ENCODE data around the gene LRP11. TPM values are rescaled to one million over a fixed set of nuclear protein-coding genes. Genes with fewer than 3 reads are reported as not detected.

LRP11 gene
- total and polyA plus RNA-seq, 9 donors: 16.0 to 29.5 (median 23.1) TPM

DNA sequence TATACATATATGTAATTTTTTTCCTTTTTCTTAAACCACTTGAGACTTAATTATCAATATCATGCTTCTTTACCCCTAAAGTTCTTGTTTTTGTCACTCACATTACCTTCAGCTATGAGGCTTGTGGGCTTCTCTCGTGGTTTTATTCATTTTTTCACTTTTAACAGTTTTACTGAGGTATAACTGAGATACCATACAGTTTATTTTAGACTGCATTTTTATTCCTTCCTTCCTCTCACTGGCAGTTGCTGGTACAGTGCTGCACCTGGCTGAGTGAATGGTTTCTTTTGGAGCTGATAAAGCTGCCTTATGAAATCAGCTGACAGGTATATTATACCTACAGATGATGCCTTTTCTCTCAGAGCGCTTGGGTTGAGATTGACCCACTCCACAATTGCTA lies 54.4 kb downstream of the LRP11 start:
- Histone ChIP-seq H3K36me3 (ENCODE audit: control insufficient read depth, insufficient read depth, low read length) (peaks cover 9% of the 10 kb centered on the region), H3K9me3 (replicated peaks; ENCODE audit: control insufficient read depth, low read depth, low read length) (no peaks in the 10 kb centered on the region), H3K27ac (ENCODE audit: low read length) (no peak overlapping the region), H3K4me3 (ENCODE audit: low read length) (no peak overlapping the region), H3K27me3 (ENCODE audit: control insufficient read depth, insufficient read depth, low read length) (no peaks in the 10 kb centered on the region), H3K4me1 (ENCODE audit: control insufficient read depth, insufficient read depth, low read length) (no peaks in the 10 kb centered on the region)
- no CpG with 5 or more reads among the region's 2 CpGs for whole genome bisulfite sequencing (ENCODE audit: insufficient coverage)
- no peak for DNase-seq

DNA sequence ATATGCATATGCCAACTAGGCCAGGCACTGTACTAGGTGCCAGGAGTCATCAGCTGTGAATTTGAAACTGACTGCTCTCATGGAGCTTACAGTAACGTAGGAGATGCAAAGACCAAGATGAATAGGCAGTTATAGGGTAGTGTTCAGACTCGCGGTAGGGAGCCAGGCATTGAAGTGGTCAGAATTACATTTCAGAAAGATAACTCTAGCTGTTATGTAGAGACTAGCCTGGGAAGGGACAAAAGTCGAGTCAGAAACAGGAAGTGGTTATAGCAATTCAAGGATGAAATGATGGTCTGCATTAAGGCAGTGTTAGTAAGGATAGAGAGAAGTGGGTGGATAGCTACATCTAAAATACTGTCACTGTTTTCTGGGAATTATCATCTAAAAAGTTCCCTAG lies 58.0 kb downstream of the LRP11 start:
- no peaks in the 10 kb centered on the region for H3K4me1 ChIP-seq (ENCODE audit: control insufficient read depth, insufficient read depth, low read length)
- peaks cover 22% of the 10 kb centered on the region for H3K36me3 ChIP-seq (ENCODE audit: control insufficient read depth, insufficient read depth, low read length)
- no peak overlapping the region for H3K27ac ChIP-seq (ENCODE audit: low read length)
- no peak overlapping the region for H3K4me3 ChIP-seq (ENCODE audit: low read length)
- 97% methylated on average over 3 of the region's 4 CpGs for WGBS (ENCODE audit: insufficient coverage)
- no peaks in the 10 kb centered on the region for H3K9me3 ChIP-seq (replicated peaks; ENCODE audit: control insufficient read depth, low read depth, low read length)
- no peak for DNase-seq
- no peaks in the 10 kb centered on the region for H3K27me3 ChIP-seq (ENCODE audit: control insufficient read depth, insufficient read depth, low read length)

DNA sequence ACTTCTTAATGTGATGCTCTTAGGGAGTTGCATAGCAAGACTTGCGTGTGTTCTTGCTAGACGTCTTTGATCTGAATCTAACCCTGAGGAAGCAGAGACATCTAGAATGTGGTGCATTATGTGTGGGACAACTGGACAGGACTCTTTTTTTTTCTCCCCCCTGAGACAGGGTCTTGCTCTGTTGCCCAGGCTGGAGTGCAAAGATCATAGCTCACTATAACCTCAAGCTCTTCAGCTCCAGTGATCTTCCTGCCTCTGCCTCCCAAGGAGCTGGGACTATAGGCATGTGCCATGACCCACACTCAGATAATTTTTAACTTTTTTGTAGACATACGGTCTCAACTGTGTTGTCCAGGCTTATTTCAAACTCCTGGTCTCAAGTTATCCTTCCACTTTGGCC lies 80.6 kb downstream of the LRP11 start:
- Histone ChIP-seq H3K9me3 (replicated peaks; ENCODE audit: control insufficient read depth, low read depth, low read length) (no peaks in the 10 kb centered on the region), H3K36me3 (ENCODE audit: control insufficient read depth, insufficient read depth, low read length) (peaks cover 9% of the 10 kb centered on the region), H3K27ac (ENCODE audit: low read length) (no peak overlapping the region), H3K27me3 (ENCODE audit: control insufficient read depth, insufficient read depth, low read length) (no peaks in the 10 kb centered on the region), H3K4me3 (ENCODE audit: low read length) (no peak overlapping the region), H3K4me1 (ENCODE audit: control insufficient read depth, insufficient read depth, low read length) (no peaks in the 10 kb centered on the region)
- 90% methylated on average over 2 of the region's 3 CpGs for WGBS (ENCODE audit: insufficient coverage)
- no peak for DNase-seq

DNA sequence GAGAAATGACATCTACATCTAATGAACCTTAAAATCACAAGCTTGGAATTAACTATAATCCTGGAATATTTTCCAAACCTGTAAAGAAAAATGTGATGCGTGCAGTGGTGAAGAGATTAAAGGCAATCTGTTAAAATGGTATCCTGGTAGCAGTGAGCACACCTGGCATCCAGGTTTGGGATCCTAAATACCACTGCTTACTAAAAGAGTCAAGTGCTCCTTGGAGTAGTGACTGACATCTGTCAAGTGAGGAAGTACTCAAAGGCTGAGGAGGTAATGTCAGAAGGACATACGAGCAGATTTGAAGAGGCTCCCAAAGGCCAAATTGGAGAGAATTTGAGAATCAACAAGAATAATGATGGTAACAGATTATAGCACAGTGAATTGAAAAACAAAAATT lies 81.8 kb downstream of the LRP11 start:
- no peak overlapping the region for H3K27ac ChIP-seq (ENCODE audit: low read length)
- peaks cover 9% of the 10 kb centered on the region for H3K36me3 ChIP-seq (ENCODE audit: control insufficient read depth, insufficient read depth, low read length)
- H3K4me3 ChIP-seq (ENCODE audit: low read length): no peak overlapping the region
- no peaks in the 10 kb centered on the region for H3K9me3 ChIP-seq (replicated peaks; ENCODE audit: control insufficient read depth, low read depth, low read length)
- no peaks in the 10 kb centered on the region for H3K4me1 ChIP-seq (ENCODE audit: control insufficient read depth, insufficient read depth, low read length)
- 92% methylated on average over 1 of the region's 2 CpGs for WGBS (ENCODE audit: insufficient coverage)
- no peaks in the 10 kb centered on the region for H3K27me3 ChIP-seq (ENCODE audit: control insufficient read depth, insufficient read depth, low read length)
- no peak for DNase-seq

DNA sequence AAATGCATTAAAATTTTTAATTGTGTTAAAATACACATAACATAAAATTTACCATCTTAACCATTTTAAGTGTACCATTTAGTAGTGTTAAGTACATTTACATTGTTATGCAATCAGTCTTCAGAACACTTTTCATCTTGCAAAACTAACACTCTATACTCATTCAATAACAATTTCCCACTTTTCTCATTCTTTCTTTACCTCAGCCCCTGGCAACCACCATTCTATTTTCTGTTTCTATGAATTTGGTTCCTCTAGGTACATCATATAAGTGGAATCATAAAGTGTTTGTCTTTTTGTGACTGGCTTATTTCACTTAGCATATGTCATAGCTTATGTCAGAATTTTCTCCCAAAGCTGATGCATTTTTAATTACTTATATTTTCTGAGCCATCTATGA lies 82.4 kb downstream of the LRP11 start:
- Histone ChIP-seq H3K27ac (ENCODE audit: low read length) (no peak overlapping the region), H3K4me1 (ENCODE audit: control insufficient read depth, insufficient read depth, low read length) (no peaks in the 10 kb centered on the region), H3K36me3 (ENCODE audit: control insufficient read depth, insufficient read depth, low read length) (peaks cover 9% of the 10 kb centered on the region), H3K9me3 (replicated peaks; ENCODE audit: control insufficient read depth, low read depth, low read length) (no peaks in the 10 kb centered on the region), H3K27me3 (ENCODE audit: control insufficient read depth, insufficient read depth, low read length) (no peaks in the 10 kb centered on the region), H3K4me3 (ENCODE audit: low read length) (no peak overlapping the region)
- no peak for DNase-seq

DNA sequence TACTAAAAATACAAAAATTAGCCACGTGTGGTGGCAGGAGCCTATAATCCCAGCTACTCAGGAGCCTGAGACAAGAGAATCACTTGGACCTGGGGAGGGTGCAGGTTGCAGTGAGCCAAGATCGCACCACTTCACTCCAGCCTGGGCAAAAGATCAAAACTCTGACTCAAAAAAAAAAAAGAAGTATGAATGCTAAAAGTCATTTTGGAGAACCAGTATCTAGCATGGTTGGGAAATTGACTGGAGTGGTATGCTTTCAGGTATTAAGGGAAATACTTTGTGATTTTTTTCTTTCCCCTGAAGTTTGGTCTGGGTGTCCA lies 84.6 kb downstream of the LRP11 start:
- H3K4me3 ChIP-seq (ENCODE audit: low read length): no peak overlapping the region
- WGBS (ENCODE audit: insufficient coverage): 0% methylated on average over 1 of the region's 2 CpGs
- no peaks in the 10 kb centered on the region for H3K4me1 ChIP-seq (ENCODE audit: control insufficient read depth, insufficient read depth, low read length)
- H3K27ac ChIP-seq (ENCODE audit: low read length): no peak overlapping the region
- no peaks in the 10 kb centered on the region for H3K27me3 ChIP-seq (ENCODE audit: control insufficient read depth, insufficient read depth, low read length)
- DNase-seq: no peak
- H3K9me3 ChIP-seq (replicated peaks; ENCODE audit: control insufficient read depth, low read depth, low read length): no peaks in the 10 kb centered on the region
- peaks cover 18% of the 10 kb centered on the region for H3K36me3 ChIP-seq (ENCODE audit: control insufficient read depth, insufficient read depth, low read length)

DNA sequence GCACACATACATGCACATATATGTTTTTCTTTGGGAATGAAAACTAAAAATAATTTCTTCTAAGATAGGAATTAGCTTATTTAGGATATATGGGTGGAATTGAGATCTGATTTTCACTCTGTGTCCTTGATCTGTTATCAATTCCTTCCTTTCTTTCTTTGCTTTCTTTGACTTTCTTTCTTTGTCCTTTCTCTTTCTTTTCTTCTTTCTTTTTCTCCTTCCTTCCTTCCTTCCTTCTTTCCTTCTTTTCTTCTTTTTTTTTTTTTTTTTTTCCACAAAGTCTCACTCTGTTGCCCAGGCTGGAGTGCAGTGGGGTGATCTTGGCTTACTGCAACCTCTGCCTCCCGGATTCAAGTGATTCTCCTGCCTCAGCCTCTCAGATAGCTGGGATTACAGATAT lies 86.5 kb downstream of the LRP11 start:
- Histone ChIP-seq H3K27me3 (ENCODE audit: control insufficient read depth, insufficient read depth, low read length) (no peaks in the 10 kb centered on the region), H3K4me3 (ENCODE audit: low read length) (no peak overlapping the region), H3K27ac (ENCODE audit: low read length) (no peak overlapping the region), H3K4me1 (ENCODE audit: control insufficient read depth, insufficient read depth, low read length) (no peaks in the 10 kb centered on the region), H3K36me3 (ENCODE audit: control insufficient read depth, insufficient read depth, low read length) (peaks cover 24% of the 10 kb centered on the region), H3K9me3 (replicated peaks; ENCODE audit: control insufficient read depth, low read depth, low read length) (no peaks in the 10 kb centered on the region)
- WGBS (ENCODE audit: insufficient coverage): no CpG with 5 or more reads among the region's 1 CpG
- DNase-seq: no peak

DNA sequence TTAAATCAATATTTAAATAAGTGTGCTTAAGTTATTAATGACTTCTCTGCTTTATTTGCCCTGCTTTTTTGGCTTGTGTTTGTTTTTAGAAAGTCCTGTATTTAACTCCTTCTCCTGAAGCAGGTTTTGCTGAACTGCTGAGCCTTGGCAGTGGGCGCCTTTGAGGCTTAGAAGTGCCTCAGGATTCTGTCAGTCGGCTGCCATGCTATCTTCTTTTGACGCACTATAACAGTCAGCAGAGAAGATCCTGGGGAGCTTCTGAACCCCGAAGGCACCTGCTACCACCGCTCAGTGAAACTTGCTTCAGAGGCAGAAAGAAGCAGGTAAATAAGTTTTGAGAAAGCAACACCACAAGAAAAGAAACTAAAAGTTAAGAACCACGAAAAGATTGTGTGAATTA lies 92.2 kb downstream of the LRP11 start:
- Histone ChIP-seq H3K4me1 (ENCODE audit: control insufficient read depth, insufficient read depth, low read length) (no peaks in the 10 kb centered on the region), H3K27me3 (ENCODE audit: control insufficient read depth, insufficient read depth, low read length) (no peaks in the 10 kb centered on the region), H3K27ac (ENCODE audit: low read length) (no peak overlapping the region), H3K9me3 (replicated peaks; ENCODE audit: control insufficient read depth, low read depth, low read length) (no peaks in the 10 kb centered on the region), H3K36me3 (ENCODE audit: control insufficient read depth, insufficient read depth, low read length) (peaks cover 32% of the 10 kb centered on the region), H3K4me3 (ENCODE audit: low read length) (no peak overlapping the region)
- no peak for DNase-seq
- WGBS (ENCODE audit: insufficient coverage): 94% methylated on average over 3 of the region's 6 CpGs

DNA sequence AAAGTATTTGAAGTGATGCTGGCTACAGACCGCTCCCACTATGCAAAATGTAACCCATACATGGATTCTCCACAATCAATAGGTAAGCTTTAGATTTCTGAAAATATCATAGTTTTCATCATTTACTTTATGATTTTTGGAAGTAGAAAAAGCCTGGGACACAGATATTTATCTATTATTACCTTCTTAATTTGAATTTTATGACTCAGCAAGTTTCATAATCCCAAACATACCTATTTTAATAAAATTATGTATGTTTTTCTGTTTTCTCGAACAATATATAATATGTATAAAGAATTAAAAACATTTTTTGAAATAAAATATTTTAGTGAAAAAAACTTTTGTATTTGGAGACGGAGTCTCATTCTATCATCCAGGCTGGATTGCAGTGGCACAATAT lies 93.0 kb downstream of the LRP11 start:
- no peaks in the 10 kb centered on the region for H3K9me3 ChIP-seq (replicated peaks; ENCODE audit: control insufficient read depth, low read depth, low read length)
- H3K27ac ChIP-seq (ENCODE audit: low read length): no peak overlapping the region
- peaks cover 28% of the 10 kb centered on the region for H3K36me3 ChIP-seq (ENCODE audit: control insufficient read depth, insufficient read depth, low read length)
- WGBS (ENCODE audit: insufficient coverage): 100% methylated on average over 1 of the region's 3 CpGs
- DNase-seq: no peak
- H3K4me1 ChIP-seq (ENCODE audit: control insufficient read depth, insufficient read depth, low read length): no peaks in the 10 kb centered on the region
- no peak overlapping the region for H3K4me3 ChIP-seq (ENCODE audit: low read length)
- no peaks in the 10 kb centered on the region for H3K27me3 ChIP-seq (ENCODE audit: control insufficient read depth, insufficient read depth, low read length)

DNA sequence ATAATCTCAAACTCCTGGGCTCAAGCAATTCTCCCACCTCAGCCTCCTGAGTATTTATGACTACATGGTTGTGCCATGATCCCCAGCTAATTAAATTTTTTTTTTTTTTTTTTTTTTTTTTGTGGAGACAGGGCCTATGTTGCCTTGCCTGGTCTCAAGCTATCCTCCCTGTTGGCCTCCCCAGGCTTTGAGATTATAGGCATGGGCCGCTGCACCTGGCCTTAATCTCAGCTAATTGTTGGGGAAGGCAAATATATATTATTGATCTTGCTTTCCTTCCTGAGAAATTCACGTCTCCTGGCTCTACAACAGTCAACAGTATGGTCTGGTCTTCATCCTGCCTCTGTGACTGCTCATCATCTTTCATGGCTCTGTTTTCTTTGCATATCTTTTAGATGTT lies 94.5 kb downstream of the LRP11 start:
- Histone ChIP-seq H3K27me3 (ENCODE audit: control insufficient read depth, insufficient read depth, low read length) (no peaks in the 10 kb centered on the region), H3K9me3 (replicated peaks; ENCODE audit: control insufficient read depth, low read depth, low read length) (no peaks in the 10 kb centered on the region), H3K4me3 (ENCODE audit: low read length) (no peak overlapping the region), H3K36me3 (ENCODE audit: control insufficient read depth, insufficient read depth, low read length) (peaks cover 23% of the 10 kb centered on the region), H3K27ac (ENCODE audit: low read length) (no peak overlapping the region), H3K4me1 (ENCODE audit: control insufficient read depth, insufficient read depth, low read length) (no peaks in the 10 kb centered on the region)
- no CpG with 5 or more reads among the region's 2 CpGs for WGBS (ENCODE audit: insufficient coverage)
- no peak for DNase-seq
